ENCODE data around the gene PDZD4. TPM values are rescaled to one million over a fixed set of nuclear protein-coding genes. Genes with fewer than 3 reads are reported as not detected.

The PDZD4 gene
- total RNA-seq, 2 experiments from 2014 or later: 1.4 to 2.6 TPM

- DNase-seq (no peak), ATAC-seq (no peak)
- TF ChIP-seq, protein P1, sequence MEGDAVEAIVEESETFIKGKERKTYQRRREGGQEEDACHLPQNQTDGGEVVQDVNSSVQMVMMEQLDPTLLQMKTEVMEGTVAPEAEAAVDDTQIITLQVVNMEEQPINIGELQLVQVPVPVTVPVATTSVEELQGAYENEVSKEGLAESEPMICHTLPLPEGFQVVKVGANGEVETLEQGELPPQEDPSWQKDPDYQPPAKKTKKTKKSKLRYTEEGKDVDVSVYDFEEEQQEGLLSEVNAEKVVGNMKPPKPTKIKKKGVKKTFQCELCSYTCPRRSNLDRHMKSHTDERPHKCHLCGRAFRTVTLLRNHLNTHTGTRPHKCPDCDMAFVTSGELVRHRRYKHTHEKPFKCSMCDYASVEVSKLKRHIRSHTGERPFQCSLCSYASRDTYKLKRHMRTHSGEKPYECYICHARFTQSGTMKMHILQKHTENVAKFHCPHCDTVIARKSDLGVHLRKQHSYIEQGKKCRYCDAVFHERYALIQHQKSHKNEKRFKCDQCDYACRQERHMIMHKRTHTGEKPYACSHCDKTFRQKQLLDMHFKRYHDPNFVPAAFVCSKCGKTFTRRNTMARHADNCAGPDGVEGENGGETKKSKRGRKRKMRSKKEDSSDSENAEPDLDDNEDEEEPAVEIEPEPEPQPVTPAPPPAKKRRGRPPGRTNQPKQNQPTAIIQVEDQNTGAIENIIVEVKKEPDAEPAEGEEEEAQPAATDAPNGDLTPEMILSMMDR (IDR thresholded peaks at IDR 0.05): no peak
- no peaks in the 10 kb centered on the region for H3K9me3 Mint-ChIP-seq
- no peak overlapping the region for H3K27ac Mint-ChIP-seq
- H3K36me3 Mint-ChIP-seq (ENCODE audit: low read depth): no peaks in the 10 kb centered on the region
- ChIA-PET POLR2A (no interaction called here), CTCF (no interaction called here)
- H3K4me1 Mint-ChIP-seq (ENCODE audit: low read depth): peaks cover 6% of the 10 kb centered on the region
- intact Hi-C loops (cut with micrococcal nuclease): no loop called here
- peak overlapping the region; percentile 19 for H3K4me3 Mint-ChIP-seq
- H3K27me3 Mint-ChIP-seq: peaks cover 5% of the 10 kb centered on the region
Observed at GRCh38 chrX:153829549-153829798, 870 bp downstream of the PDZD4 start.

- intact Hi-C loops (cut with micrococcal nuclease): no loop called here
- TF ChIP-seq, protein P1 (IDR thresholded peaks at IDR 0.05): no peak
- peak overlapping the region; percentile 19 for H3K4me3 Mint-ChIP-seq
Observed at GRCh38 chrX:153828723-153829548, 1.4 kb downstream of the PDZD4 start.

DNA sequence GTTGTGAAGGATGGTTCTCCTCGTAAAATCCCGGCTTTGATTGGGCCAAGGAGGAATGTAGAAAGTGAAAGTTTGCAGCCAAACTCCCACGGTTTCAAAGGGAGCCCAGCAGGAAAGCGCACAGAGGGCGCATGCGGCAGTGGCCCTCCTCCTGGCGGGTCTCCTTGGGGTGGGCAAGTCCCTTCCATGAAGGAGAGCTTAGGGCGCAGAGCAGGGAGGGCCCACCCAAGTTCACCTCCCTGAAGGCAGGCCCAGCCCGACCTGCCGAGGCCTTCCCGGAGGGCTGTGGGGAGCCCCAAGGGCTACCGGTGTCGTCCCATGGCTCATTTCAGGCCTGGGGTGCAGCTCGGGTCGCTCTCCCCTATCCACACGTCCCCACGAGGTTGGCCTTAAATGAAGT lies 2.0 kb downstream of the PDZD4 start:
- peaks cover 5% of the 10 kb centered on the region for H3K27me3 Mint-ChIP-seq
- H3K36me3 Mint-ChIP-seq (ENCODE audit: low read depth): no peaks in the 10 kb centered on the region
- POLR2A ChIA-PET: no interaction called here

More at GRCh38 chrX:153828723-153829548, 1.4 kb downstream of the PDZD4 start:
- ATAC-seq (peak; percentile 21), DNase-seq (no peak)
- Mint-ChIP-seq H3K27ac (no peak overlapping the region), H3K27me3 (peaks cover 5% of the 10 kb centered on the region), H3K9me3 (no peaks in the 10 kb centered on the region), H3K36me3 (ENCODE audit: low read depth) (no peaks in the 10 kb centered on the region), H3K4me1 (ENCODE audit: low read depth) (peaks cover 6% of the 10 kb centered on the region)
- ChIA-PET POLR2A (no interaction called here), CTCF (no interaction called here)

GRCh38 chrX:153827903-153828302 lies 2.4 kb downstream of the PDZD4 start:
- TF ChIP-seq, protein P1 (IDR thresholded peaks at IDR 0.05): no peak
- H3K27ac Mint-ChIP-seq: no peak overlapping the region
- peaks cover 5% of the 10 kb centered on the region for H3K27me3 Mint-ChIP-seq
- intact Hi-C loops (cut with micrococcal nuclease): no loop called here
- DNase-seq (no peak), ATAC-seq (no peak)
- peaks cover 6% of the 10 kb centered on the region for H3K4me1 Mint-ChIP-seq (ENCODE audit: low read depth)
- POLR2A ChIA-PET: interaction anchor here (0.8 kb wide), 1 partner anchor 9 kb away, joined by 3 read pairs; no protein-coding TSS in a partner anchor
- CTCF ChIA-PET: no interaction called here
- no peaks in the 10 kb centered on the region for H3K36me3 Mint-ChIP-seq (ENCODE audit: low read depth)
- no peak overlapping the region for H3K4me3 Mint-ChIP-seq
- no peaks in the 10 kb centered on the region for H3K9me3 Mint-ChIP-seq

More for the DNA sequence above, 2.0 kb downstream of the PDZD4 start:
- intact Hi-C loops (cut with micrococcal nuclease): no loop called here
- no peak for DNase-seq
- peaks cover 6% of the 10 kb centered on the region for H3K4me1 Mint-ChIP-seq (ENCODE audit: low read depth)
- TF ChIP-seq, protein P1 (IDR thresholded peaks at IDR 0.05): no peak
- H3K4me3 Mint-ChIP-seq: no peak overlapping the region
- H3K27ac Mint-ChIP-seq: no peak overlapping the region
- H3K9me3 Mint-ChIP-seq: no peaks in the 10 kb centered on the region
- ATAC-seq: no peak
- CTCF ChIA-PET: no interaction called here

DNA sequence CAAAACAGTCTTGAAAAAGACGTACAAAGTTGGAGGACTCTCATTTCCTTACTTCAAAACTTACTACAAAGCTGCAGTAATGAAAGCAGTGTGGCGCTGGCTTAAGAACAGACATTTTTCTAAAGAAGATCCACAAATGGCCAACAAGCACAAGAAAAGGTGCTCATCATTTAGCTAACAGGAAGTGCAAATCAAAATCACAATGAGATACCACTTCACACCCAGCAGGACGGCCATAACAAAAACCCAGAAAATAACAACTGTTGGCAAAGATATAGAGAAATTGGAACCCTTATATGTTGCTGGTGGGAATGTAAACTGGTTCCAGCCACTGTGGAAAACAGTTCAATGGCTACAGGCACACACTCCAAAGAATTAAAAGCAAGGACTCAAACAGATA lies 3.3 kb downstream of the PDZD4 start:
- Mint-ChIP-seq H3K36me3 (ENCODE audit: low read depth) (no peaks in the 10 kb centered on the region), H3K9me3 (no peaks in the 10 kb centered on the region), H3K4me3 (no peak overlapping the region), H3K4me1 (ENCODE audit: low read depth) (peaks cover 14% of the 10 kb centered on the region), H3K27ac (no peak overlapping the region), H3K27me3 (peaks cover 3% of the 10 kb centered on the region)
- DNase-seq (no peak), ATAC-seq (no peak)
- TF ChIP-seq, protein P1 (IDR thresholded peaks at IDR 0.05): no peak
- ChIA-PET POLR2A (no interaction called here), CTCF (no interaction called here)
- intact Hi-C loops (cut with micrococcal nuclease): no loop called here

Data from activated CD8-positive, alpha-beta T cell treated with anti-CD3 and anti-CD28 coated beads for 36 hours (primary cell).